Hepatocyte (in vitro differentiated cells): ENCODE data around the gene FOSL1.

Source experiments
- CTCF ChIP-seq: fragments of 200-600 bp; sonication (generic); IDR thresholded peaks from 2 replicates; pipeline ENCODE4 v1.5.1; 2016; ENCODE audit warnings: antibody characterized with exemption, mild to moderate bottlenecking; ENCODE audit not compliant: poor library complexity
- EZH2 ChIP-seq: fragments of 200-600 bp; sonication (generic); IDR thresholded peaks from 2 replicates; pipeline ENCODE4 v1.6.1; 2016; ENCODE audit warnings: antibody characterized with exemption, mild to moderate bottlenecking, borderline replicate concordance
- EZH2phosphoT487 ChIP-seq: fragments of 200-600 bp; sonication (generic); IDR thresholded peaks from one replicate; pipeline ENCODE4 v1.6.1; 2018; ENCODE audit warnings: antibody characterized with exemption, mild to moderate bottlenecking, low read depth, moderate library complexity; ENCODE audit not compliant: unreplicated experiment, severe bottlenecking

DNA sequence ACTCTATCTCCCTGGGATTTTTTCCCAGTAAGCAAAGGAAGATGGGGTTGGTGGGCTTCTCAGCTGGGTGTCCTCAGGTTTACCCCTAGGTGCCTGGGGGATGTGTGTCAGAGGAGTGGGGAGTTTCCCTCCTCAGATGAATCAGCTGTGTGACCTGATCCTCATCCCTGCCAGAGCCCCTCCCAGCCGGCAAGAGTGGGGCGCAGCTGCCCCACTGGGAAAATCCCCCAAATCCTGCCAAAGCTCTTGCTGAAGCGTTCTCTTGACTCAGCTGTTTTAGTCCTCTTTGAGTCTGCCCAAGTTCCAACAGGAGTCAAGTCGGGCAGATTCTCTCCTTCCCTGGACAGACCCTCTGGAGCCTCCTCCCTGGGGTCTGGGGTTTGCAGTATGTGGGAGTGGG is 12.7 kb upstream of the FOSL1 start:
- no peak for TF ChIP-seq CTCF
- no peak for TF ChIP-seq EZH2
- TF ChIP-seq EZH2phosphoT487 = no peak
